ENCODE results near the gene HDAC11.

HDAC11 gene

DNA sequence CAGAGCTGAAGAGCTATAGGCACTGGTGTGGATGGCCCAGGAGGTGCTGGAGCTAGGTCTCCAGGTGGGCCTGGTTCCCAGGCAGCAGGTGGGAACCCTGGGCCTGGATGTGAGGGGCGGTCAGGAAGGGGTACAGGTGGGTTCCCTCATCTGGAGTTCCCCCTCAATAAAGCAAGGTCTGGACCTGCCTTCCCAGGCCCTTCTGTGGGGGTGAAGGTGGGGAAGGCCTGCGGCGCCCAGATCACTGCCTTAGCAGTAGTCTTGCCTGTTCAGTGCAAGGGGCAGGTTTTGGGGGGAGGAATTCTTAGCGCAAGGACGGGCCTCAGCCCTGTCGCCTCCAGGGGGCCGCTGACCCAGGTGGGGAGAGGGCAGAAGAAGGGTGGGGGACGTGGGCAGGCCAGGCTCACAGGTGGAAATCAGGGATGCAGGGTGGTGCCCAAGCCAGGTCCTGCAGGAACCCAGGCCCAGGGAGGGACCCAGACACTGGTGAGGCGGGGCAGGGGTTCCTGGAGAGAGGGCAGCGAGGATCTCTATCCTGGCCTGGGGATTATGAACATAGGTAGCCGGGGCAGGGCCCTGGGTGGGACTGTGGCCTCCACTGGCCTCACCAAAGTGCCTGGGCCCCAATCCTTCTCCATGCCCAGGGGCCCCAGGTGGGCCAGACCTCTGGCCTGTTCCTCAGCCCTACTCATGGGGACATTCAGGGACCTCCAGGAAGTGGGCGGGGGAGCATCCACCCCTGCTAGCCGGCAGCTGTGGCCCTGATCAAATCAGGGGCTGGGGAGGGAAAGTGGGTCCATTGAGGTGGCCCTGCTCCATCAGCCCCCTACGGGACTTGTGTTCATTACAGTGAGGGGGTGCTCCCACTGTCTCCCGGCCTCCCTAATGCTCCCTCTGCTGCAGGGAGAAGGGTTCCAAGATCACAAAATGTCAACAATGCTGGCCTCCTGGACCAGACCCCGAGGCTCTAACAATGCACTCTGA, 25.3 kb downstream of the HDAC11 start:
- Mint-ChIP-seq H3K27ac (no peak overlapping the region), H3K36me3 (ENCODE audit: low read depth) (no peaks in the 10 kb centered on the region), H3K4me1 (ENCODE audit: low read depth) (no peaks in the 10 kb centered on the region), H3K9me3 (no peaks in the 10 kb centered on the region), H3K4me3 (no peak overlapping the region), H3K27me3 (no peaks in the 10 kb centered on the region)
- no peak for DNase-seq

DNA sequence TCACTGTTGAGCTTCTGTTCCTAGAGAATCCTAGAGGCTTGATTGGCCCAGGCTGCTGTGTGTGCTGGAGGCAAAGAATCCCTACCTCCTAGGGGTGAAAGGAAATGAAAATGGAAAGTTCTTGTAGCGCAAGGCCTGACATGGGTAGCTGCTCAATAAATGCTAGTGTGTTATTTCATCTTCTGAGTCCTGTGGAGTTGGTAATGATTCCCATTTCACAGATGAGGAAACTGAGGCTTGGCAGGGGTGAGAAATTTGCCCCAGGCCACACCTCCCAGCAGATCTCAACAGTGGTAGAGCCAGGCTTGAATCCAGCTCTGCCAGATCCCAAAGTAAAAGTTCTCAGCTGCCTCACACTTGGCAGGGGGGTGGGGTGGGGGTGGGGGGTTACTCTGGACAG, 26.1 kb downstream of the HDAC11 start:
- Mint-ChIP-seq H3K36me3 (ENCODE audit: low read depth) (no peaks in the 10 kb centered on the region), H3K27ac (no peak overlapping the region), H3K27me3 (no peaks in the 10 kb centered on the region), H3K4me1 (ENCODE audit: low read depth) (no peaks in the 10 kb centered on the region), H3K4me3 (no peak overlapping the region), H3K9me3 (no peaks in the 10 kb centered on the region)
- DNase-seq, result no peak

DNA sequence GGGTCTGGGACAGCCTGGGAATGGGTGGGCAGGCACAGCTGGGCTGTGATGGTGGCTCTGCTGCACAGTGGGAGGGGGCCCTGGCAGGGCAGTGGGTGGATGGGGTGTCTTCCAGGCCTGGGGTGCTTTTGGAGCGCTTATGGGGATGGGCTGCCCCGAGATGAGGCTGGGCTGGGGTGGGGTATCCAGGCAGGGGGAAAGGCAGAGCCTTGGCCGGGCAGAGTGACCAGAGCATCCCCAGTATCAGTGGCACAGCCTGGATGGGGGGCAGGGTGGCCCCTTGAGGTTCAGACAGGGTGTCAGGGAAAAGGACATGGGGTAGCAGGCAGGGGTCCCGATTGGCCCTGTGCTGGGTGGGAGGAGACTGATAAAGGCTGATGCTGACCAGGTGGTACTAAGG, 26.6 kb downstream of the HDAC11 start:
- no peak overlapping the region for H3K27ac Mint-ChIP-seq
- no peaks in the 10 kb centered on the region for H3K4me1 Mint-ChIP-seq (ENCODE audit: low read depth)
- no peaks in the 10 kb centered on the region for H3K27me3 Mint-ChIP-seq
- DNase-seq, result no peak
- no peaks in the 10 kb centered on the region for H3K36me3 Mint-ChIP-seq (ENCODE audit: low read depth)
- no peaks in the 10 kb centered on the region for H3K9me3 Mint-ChIP-seq
- no peak overlapping the region for H3K4me3 Mint-ChIP-seq

DNA sequence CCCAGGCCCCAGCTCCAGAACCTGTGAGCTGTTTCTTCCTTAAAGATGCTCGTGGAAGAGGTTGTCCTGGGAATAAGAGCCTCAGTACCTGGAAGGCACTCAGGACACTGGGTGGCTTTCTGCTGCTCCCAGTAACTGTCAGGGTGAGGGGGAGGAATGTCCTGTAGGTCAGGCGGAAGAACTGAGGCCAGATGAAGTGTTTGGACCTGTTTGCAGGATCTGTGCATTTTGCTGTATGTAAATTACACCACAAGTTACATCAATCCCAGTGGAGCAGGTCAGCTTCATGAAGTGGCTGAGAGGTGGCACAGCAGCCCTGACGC, 27.1 kb downstream of the HDAC11 start:
- H3K4me1 Mint-ChIP-seq (ENCODE audit: low read depth), result no peaks in the 10 kb centered on the region
- no peaks in the 10 kb centered on the region for H3K36me3 Mint-ChIP-seq (ENCODE audit: low read depth)
- no peaks in the 10 kb centered on the region for H3K9me3 Mint-ChIP-seq
- H3K27me3 Mint-ChIP-seq, result no peaks in the 10 kb centered on the region
- H3K4me3 Mint-ChIP-seq, result no peak overlapping the region
- DNase-seq, result no peak
- no peak overlapping the region for H3K27ac Mint-ChIP-seq

DNA sequence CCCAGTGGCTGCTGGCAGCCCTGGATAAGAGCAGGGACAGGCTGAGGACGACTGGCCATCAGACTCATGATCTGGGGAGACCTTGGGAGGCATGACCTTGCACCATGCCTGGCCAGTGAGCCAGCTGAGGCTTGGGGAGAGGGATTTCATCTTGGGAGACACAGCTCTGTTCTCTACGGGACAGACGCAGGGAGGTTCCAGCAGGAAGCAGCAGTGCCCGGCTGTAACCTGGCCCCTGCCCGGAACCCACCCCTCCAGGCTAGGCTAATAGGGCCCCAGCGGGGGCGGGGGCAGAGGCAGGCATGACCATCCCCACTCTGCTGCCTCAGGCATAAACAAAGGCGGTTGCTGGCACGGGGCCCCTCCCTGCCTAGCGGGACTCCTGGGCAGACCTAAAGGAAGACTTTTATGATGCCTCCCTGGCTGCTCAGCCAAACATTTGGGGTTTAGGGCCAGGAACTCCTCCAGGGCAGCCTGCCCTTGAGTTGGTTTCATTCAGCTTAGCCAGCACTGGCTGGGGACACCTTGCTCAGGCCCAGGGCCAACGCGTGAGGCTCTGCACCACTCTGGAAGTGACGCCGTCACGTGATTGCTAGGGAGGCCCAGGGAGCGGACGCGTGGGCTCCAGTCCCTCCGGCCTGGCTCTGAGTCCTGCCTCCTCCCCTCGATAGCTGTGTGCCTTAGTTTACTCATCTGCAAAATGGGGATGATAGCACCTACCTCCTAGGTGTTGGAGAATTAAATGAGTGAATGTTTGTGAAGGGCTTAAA, 27.6 kb downstream of the HDAC11 start:
- no peaks in the 10 kb centered on the region for H3K4me1 Mint-ChIP-seq (ENCODE audit: low read depth)
- no peak overlapping the region for H3K4me3 Mint-ChIP-seq
- H3K27ac Mint-ChIP-seq, result no peak overlapping the region
- no peaks in the 10 kb centered on the region for H3K36me3 Mint-ChIP-seq (ENCODE audit: low read depth)
- no peaks in the 10 kb centered on the region for H3K9me3 Mint-ChIP-seq
- DNase-seq, result no peak
- H3K27me3 Mint-ChIP-seq, result no peaks in the 10 kb centered on the region

DNA sequence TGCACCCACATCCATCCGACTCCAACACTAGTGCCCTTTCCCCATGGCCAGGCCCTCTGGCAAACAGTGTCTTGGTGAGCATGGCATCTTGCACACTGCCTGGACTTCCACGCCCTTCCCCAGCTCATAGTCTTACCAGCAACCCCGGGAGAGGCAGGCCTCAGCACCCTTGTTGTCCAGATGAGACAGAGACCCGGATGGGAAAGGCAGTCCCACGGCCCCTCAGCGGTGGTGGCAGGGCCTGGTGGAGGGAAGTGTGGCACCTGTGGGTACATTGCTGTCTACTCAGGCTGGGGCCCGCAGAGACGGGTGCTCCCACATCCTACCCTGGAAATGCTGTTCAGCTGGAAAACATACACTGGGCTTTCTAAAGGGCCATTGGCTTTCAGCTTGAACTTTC, 28.4 kb downstream of the HDAC11 start:
- Mint-ChIP-seq H3K36me3 (ENCODE audit: low read depth) (no peaks in the 10 kb centered on the region), H3K27ac (no peak overlapping the region), H3K4me3 (no peak overlapping the region), H3K9me3 (no peaks in the 10 kb centered on the region), H3K27me3 (no peaks in the 10 kb centered on the region), H3K4me1 (ENCODE audit: low read depth) (no peaks in the 10 kb centered on the region)
- DNase-seq, result no peak

DNA sequence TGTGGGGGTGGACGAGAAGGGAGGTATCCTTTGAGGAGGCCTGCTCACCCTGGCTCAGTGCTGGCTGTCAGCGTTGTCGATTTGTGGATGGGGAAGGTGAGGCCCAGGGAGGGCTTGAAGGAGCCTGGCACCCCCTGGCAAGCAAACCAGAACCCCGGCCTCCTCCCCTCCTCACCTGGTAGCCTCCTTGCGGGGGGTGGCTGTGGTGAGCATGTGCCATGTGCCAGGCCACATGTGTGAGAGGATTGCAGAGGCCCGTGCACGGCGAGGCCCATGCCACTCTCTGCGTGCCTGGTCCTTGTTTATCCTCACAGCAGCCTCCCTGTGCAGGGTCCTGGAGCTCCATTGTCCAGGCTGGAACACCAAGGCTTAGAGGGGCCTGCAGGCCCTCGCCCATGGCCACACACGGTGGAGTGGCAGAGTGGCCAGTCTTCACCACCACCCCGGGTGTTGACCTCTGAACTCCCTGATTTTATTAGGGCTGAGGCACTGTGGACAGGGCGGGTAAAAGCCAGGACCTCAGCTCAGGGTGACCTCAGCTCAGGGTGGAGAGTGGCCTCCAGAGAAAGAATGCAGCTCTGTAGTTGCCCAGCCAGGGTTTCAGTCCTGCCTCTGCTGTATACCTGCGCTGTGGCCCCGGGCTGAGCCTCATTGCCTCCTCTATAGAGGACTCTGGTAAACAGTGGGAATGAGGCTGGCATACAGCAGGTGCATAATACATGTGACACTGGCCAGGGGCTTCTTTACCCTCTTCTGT, 29.1 kb downstream of the HDAC11 start:
- Mint-ChIP-seq H3K9me3 (no peaks in the 10 kb centered on the region), H3K27ac (no peak overlapping the region), H3K27me3 (no peaks in the 10 kb centered on the region), H3K4me1 (ENCODE audit: low read depth) (no peaks in the 10 kb centered on the region), H3K36me3 (ENCODE audit: low read depth) (no peaks in the 10 kb centered on the region), H3K4me3 (no peak overlapping the region)
- DNase-seq, result no peak

DNA sequence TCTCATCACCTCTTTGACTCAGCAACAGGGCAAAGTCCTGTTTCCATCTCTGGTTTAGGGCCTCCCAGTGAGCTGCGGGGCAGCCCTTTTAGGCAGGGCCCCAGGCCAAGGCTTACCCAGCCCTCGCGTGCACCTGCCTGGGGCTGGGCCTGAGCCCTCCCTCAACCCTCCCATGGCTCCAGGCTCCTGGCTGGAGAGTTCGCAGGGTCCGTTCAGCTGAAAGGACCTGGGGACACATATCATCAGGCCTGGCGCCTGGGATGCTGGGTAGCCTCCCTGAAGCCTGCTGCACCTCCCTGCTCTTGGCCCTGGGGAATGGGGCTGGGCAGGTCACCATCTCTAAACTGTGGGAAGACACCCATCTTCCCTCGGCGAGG, 29.7 kb downstream of the HDAC11 start:
- H3K36me3 Mint-ChIP-seq (ENCODE audit: low read depth), result no peaks in the 10 kb centered on the region

DNA sequence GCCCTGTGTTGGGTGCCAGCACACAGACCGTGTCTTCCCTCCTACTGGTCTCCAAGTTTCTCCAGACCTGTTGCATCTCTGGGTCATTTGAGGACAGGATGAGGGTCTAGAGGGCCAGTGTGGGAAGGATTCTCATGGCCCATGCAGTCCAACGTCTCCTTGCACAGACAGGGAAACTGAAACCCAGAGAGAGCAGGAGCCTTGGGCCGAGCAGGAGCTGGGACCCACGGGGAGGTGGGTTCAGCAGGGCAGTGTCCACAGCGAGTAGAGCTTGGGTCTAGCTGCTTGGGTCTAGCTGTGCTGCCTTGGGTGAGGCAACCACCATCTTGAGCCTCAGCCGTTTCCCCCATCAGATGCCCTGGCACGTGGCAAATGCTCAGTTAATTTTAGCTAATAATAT, 32.3 kb downstream of the HDAC11 start:
- Mint-ChIP-seq H3K27me3 (no peaks in the 10 kb centered on the region), H3K4me3 (no peak overlapping the region), H3K9me3 (no peaks in the 10 kb centered on the region), H3K27ac (no peak overlapping the region), H3K4me1 (ENCODE audit: low read depth) (no peaks in the 10 kb centered on the region), H3K36me3 (ENCODE audit: low read depth) (no peaks in the 10 kb centered on the region)
- no peak for DNase-seq

More for the DNA sequence above, 29.7 kb downstream of the HDAC11 start:
- Mint-ChIP-seq H3K9me3 (no peaks in the 10 kb centered on the region), H3K4me3 (no peak overlapping the region), H3K4me1 (ENCODE audit: low read depth) (no peaks in the 10 kb centered on the region), H3K27ac (no peak overlapping the region), H3K27me3 (no peaks in the 10 kb centered on the region)
- no peak for DNase-seq

DNA sequence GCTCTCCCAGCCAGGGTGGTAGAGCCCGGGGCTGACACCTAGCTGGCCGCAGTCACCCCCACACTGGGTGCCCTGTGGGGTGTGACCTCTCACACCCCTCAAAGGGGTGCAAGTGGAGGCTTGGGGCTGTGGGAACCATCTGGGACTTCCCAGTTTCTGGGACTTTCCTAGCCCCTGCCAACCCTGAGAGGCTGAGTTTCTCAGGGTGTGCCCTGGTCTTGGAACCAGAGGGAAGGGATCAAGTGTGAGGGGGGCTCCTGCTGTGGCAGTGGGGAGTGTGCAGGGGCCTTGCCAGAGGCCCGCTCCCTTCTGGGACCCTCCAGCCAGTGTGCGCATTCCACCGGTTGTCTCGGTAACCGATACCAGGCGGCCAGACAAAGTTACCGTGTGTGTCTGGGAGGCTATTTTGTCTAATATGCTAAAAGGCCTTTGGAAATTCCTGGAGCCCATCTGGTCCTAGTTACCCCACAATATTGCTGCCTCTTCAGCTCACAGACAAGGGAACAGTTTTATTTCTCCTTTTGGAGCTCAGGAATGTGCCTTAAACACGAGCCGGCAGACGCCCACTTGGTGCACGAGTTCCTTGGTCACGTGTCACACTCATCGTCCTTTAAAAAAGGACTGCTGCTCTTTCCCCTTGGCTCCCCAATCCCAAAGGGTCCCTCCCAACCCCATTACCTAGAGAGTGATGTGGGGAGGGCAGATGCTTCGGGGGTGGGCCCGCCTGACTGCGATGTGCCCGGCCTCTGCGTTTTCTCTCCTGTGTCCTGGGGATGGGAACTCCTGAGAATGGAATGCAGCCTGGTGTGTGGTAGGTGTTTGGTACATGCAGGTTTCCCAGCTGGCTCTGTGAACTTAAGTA, 33.2 kb downstream of the HDAC11 start:
- Mint-ChIP-seq H3K36me3 (ENCODE audit: low read depth) (no peaks in the 10 kb centered on the region), H3K27ac (no peak overlapping the region), H3K4me3 (no peak overlapping the region), H3K27me3 (no peaks in the 10 kb centered on the region), H3K4me1 (ENCODE audit: low read depth) (no peaks in the 10 kb centered on the region), H3K9me3 (no peaks in the 10 kb centered on the region)
- DNase-seq, result no peak

DNA sequence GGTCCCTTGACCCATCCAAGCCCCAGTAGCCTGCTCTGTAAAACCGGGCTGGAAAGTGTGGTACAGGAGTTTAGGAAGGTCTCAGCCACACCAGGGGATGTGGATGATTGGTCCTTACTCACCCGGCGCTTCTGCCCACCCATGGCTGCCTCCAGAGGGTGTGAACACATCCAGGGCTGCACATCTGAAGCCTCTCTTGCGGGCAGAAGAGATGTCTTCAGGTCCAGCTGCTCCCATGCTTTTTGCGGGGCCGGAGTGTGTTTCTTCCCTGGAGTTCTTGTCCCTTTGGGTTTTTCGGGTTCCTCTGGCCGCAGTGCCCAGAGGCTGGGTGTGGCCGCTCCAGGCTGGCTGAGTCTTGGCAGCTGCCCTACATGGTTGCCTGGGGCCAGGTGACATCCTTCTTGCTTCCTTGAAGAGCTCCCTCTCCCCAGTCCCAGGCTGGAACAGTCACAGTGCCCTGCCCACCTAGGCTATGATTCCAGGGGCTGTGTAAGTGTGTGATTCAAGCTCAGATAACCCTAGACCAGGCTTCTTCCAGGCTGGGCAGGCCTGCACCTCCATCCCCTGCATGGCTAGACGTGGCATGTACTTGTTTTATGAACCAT, 33.9 kb downstream of the HDAC11 start:
- H3K36me3 Mint-ChIP-seq (ENCODE audit: low read depth), result no peaks in the 10 kb centered on the region
- no peak for DNase-seq
- no peaks in the 10 kb centered on the region for H3K9me3 Mint-ChIP-seq
- no peak overlapping the region for H3K4me3 Mint-ChIP-seq
- H3K4me1 Mint-ChIP-seq (ENCODE audit: low read depth), result no peaks in the 10 kb centered on the region
- no peaks in the 10 kb centered on the region for H3K27me3 Mint-ChIP-seq
- no peak overlapping the region for H3K27ac Mint-ChIP-seq

DNA sequence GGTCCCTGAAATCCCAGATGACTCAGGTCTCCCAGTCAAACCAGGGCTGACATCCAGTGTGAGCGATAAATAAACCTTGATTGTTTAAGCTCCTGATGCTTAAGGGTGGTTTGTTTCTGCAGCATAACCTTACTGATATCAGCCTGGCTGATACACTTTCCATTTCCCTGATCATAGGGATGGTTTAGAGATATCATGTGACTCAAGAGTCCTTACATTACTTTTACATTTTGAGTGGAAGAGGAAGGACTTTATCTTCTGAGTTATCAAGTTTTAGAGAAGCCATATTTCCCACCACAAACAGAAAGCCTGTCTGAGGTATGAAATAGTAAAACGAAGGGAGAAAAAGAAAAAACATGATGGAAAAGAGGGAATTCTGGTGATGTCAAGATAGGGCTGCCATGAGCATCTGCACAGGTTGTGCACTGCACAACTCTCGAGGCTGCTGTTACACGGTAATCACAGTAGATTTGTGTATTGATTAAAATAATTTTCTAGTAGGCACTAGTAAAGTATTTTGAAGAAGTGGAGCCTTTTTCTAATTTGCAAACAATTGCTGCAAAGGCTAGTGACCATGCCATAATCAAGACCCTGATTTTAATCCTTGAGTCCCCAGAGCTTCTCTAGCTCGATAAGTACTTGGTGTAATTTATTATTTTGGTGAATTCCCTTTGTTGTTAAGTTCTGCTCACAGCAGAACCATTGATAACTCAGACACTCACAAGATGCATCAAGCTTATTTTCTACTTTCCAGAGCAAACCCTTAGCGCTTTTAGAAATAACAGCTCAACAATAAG, 34.7 kb downstream of the HDAC11 start:
- Mint-ChIP-seq H3K4me3 (no peak overlapping the region), H3K27ac (no peak overlapping the region), H3K4me1 (ENCODE audit: low read depth) (no peaks in the 10 kb centered on the region), H3K9me3 (no peaks in the 10 kb centered on the region), H3K27me3 (no peaks in the 10 kb centered on the region), H3K36me3 (ENCODE audit: low read depth) (no peaks in the 10 kb centered on the region)
- no peak for DNase-seq

All from activated T-cell treated with anti-CD3 and anti-CD28 coated beads, Interleukin-2, amount 50 U/mL, for 24 hours (primary cell).